Naive thymus-derived CD4-positive, alpha-beta T cell (primary cell): ENCODE results near the gene VDR. TPM values are rescaled to one million over a fixed set of nuclear protein-coding genes. Genes with fewer than 3 reads are reported as not detected.

Experiments
- ATAC-seq: fragments of 150-1000 bp; cut with Tn5 transposase; 2 replicates; pipeline ENCODE4 v1.10.0; 2021; ENCODE audit warnings: mild to moderate bottlenecking, moderate library complexity
- CTCF ChIA-PET: fragments of 350-600 bp; sonication (Branson Sonifier 250); formaldehyde crosslinking; loops from one replicate; lab custom pipeline; 2021; ENCODE audit warnings: antibody characterized with exemption; lab: Charles Lee
- POLR2A ChIA-PET: fragments of 350-600 bp; sonication (Branson Sonifier 250); formaldehyde crosslinking; loops from one replicate; lab custom pipeline; 2021; ENCODE audit warnings: antibody characterized with exemption, inconsistent platforms; lab: Charles Lee
- DNase-seq, 9 donors: peaks; one replicate each; pipeline versions ENCODE4 v3.0.0 to v3.0.0-alpha.2; 2020 to 2022; ENCODE audit warnings: mixed read lengths in 1 of 9
- H3K27ac ChIP-seq: one replicate; pipeline ENCODE4 v1.7.0; 2013; ENCODE audit warnings: mild to moderate bottlenecking, low read depth, low read length, moderate library complexity
- H3K27me3 ChIP-seq, 2 donors: one replicate each; pipeline ENCODE4 v1.7.0; 2013; ENCODE audit warnings: low read length in 2 of 2, mild to moderate bottlenecking in 2 of 2, moderate library complexity in 2 of 2; ENCODE audit not compliant: control insufficient read depth in 2 of 2, insufficient read depth in 2 of 2
- H3K36me3 ChIP-seq, 3 experiments: 1 replicate in 2 of 3; 2 replicates in 1 of 3; pipeline ENCODE4 v1.7.0; 2013; ENCODE audit warnings: low read length in 3 of 3, mild to moderate bottlenecking in 3 of 3, moderate library complexity in 1 of 3; ENCODE audit not compliant: insufficient read depth in 3 of 3, control insufficient read depth in 2 of 3
- H3K4me1 ChIP-seq, 2 donors: one replicate each; pipeline ENCODE4 v1.7.0; 2013; ENCODE audit warnings: low read length in 2 of 2, mild to moderate bottlenecking in 2 of 2, moderate library complexity in 1 of 2; ENCODE audit not compliant: control insufficient read depth in 2 of 2, insufficient read depth in 2 of 2
- H3K4me3 ChIP-seq: 2 replicates; pipeline ENCODE4 v1.7.0; 2013; ENCODE audit warnings: mild to moderate bottlenecking, low read length
- H3K9me3 ChIP-seq, 3 experiments: 1 replicate in 2 of 3; 2 replicates in 1 of 3; pipeline ENCODE4 v1.7.0; 2013; ENCODE audit warnings: low read length in 3 of 3; ENCODE audit not compliant: control insufficient read depth in 2 of 3
- H3K27ac Mint-ChIP-seq, 9 donors: one replicate each; pipeline ENCODE4 v1.8.0; 2020 to 2022; ENCODE audit warnings: mixed read lengths in 9 of 9, mild to moderate bottlenecking in 8 of 9, moderate library complexity in 5 of 9, inconsistent platforms in 2 of 9
- H3K27me3 Mint-ChIP-seq, 5 donors: one replicate each; pipeline ENCODE4 v1.8.0; 2021 to 2022; ENCODE audit warnings: mixed read lengths in 5 of 5, mild to moderate bottlenecking in 1 of 5
- H3K36me3 Mint-ChIP-seq, 5 donors: one replicate each; pipeline ENCODE4 v1.8.0; 2020 to 2022; ENCODE audit warnings: mixed read lengths in 5 of 5, mild to moderate bottlenecking in 3 of 5, inconsistent platforms in 1 of 5
- H3K4me1 Mint-ChIP-seq, 7 donors: one replicate each; pipeline ENCODE4 v1.8.0; 2020 to 2022; ENCODE audit warnings: mixed read lengths in 7 of 7, mild to moderate bottlenecking in 3 of 7, inconsistent platforms in 1 of 7
- H3K4me3 Mint-ChIP-seq, 10 donors: one replicate each; pipeline ENCODE4 v1.8.0; 2020 to 2022; ENCODE audit warnings: mild to moderate bottlenecking in 10 of 10, mixed read lengths in 10 of 10, moderate library complexity in 6 of 10, inconsistent platforms in 2 of 10
- H3K9me3 Mint-ChIP-seq, 11 donors: one replicate each; pipeline ENCODE4 v1.8.0; 2020 to 2022; ENCODE audit warnings: mixed read lengths in 11 of 11, mild to moderate bottlenecking in 4 of 11, inconsistent platforms in 1 of 11, moderate library complexity in 1 of 11
- intact Hi-C, 2 donors: fragments of 100-400 bp; cut with micrococcal nuclease; formaldehyde crosslinking; loops; one replicate each; pipeline ENCODE4 v1.15.1; 2023
- polyA plus RNA-seq, 2 donors: library from polyadenylated mRNA; unstranded; fragments of 300-500 nt; fragmentation: Illumina TruSeq; gene quantifications; one replicate each; pipeline ENCODE4 v1.2.3, GENCODE V29; 2021
- total RNA-seq, 6 experiments: library from RNA in 5 of 6; stranded (reverse) in 5 of 6; gene quantifications; 1 replicate in 5 of 6; 2 replicates in 1 of 6; pipeline ENCODE4 v1.2.3 and lab custom pipeline; 2021 to 2026

VDR gene
- total and polyA plus RNA-seq, 7 experiments from 2014 or later: 0.11 to 82.6 (median 2.5) TPM

DNA sequence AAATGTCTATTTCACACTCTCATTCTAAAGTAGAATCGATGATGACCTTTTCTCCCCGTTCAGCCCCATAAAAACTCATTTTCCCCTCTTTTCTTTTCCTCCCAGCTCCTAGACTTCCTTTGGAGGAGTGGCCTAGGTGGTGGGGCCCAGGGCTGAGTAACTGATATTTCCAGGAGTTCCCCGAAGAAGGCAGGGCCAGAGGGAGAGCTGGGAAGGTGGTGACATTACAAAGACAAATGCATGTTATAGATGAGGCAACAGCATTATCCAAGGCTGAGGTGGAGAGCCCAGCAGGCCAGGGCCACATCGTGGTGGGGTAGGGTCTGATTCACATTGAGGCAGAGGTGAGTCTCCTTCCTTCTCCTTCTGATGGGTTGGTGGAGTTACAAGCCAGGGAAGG lies 62.9 kb downstream of the VDR start:
- Histone ChIP-seq H3K4me3 (no peak overlapping the region), H3K27ac (no peak overlapping the region), H3K27me3 (no peaks in the 10 kb centered on the region), H3K9me3 (no peaks in the 10 kb centered on the region), H3K4me1 (peaks cover 0 to 9% of the 10 kb centered on the region in 2 donors), H3K36me3 (no peaks in the 10 kb centered on the region)
- Mint-ChIP-seq H3K4me3 (no peak overlapping the region), H3K4me1 (peaks cover 4 to 29% (median 11%) of the 10 kb centered on the region in 7 donors), H3K9me3 (no peaks in the 10 kb centered on the region), H3K27ac (no peak overlapping the region), H3K27me3 (no peaks in the 10 kb centered on the region), H3K36me3 (peaks cover 0 to 9% (median 3%) of the 10 kb centered on the region in 5 donors)
- intact Hi-C loops: no loop called here
- DNase-seq (no peak), ATAC-seq (no peak)
- CTCF ChIA-PET: interaction anchor here (0.7 to 20.1 kb wide), 7 partner anchors 10 to 127 kb away, joined by 3 to 539 read pairs (median 66); partner anchors contain the start of genes HDAC7 and SLC48A1
- POLR2A ChIA-PET: interaction anchor here (0.5 to 0.6 kb wide), 2 partner anchors 102 to 829 kb away, joined by 3 to 4 read pairs; no protein-coding TSS in a partner anchor

DNA sequence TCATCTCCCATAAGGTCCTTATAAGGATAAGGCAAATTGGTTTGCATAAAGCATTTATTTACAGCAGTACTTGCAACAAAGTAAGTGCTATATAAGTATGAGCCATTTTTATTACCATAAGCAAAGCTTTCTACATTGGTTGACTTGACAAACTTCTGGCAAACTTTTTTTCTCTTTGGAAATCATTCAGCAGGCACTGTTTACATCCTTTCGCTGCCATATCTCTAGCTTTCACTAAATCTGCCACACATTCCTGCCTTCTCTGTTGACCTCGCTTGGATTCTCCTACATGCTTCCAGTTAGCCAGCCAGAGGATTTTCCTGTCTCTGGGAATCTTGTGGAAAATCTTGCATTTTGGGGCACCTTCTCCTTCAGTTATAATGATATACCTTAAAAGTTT lies 63.3 kb downstream of the VDR start:
- Mint-ChIP-seq H3K27me3 (no peaks in the 10 kb centered on the region), H3K4me1 (peaks cover 7 to 32% (median 15%) of the 10 kb centered on the region in 7 donors), H3K9me3 (no peaks in the 10 kb centered on the region), H3K36me3 (peaks cover 0 to 9% (median 3%) of the 10 kb centered on the region in 5 donors), H3K27ac (no peak overlapping the region), H3K4me3 (no peak overlapping the region)
- ATAC-seq: no peak
- POLR2A ChIA-PET: interaction anchor here (1.1 kb wide), 1 partner anchor 21 kb away, joined by 3 read pairs; the partner anchor contains the start of gene HDAC7
- H3K36me3 ChIP-seq: no peaks in the 10 kb centered on the region
- H3K4me3 ChIP-seq: no peak overlapping the region
- no peak overlapping the region for H3K27ac ChIP-seq
- H3K9me3 ChIP-seq: no peaks in the 10 kb centered on the region
- H3K27me3 ChIP-seq: no peaks in the 10 kb centered on the region
- H3K4me1 ChIP-seq: peaks cover 0 to 13% of the 10 kb centered on the region in 2 donors
- DNase-seq: no peak
- CTCF ChIA-PET: interaction anchor here (0.7 to 20.1 kb wide), 8 partner anchors 9 to 189 kb away, joined by 3 to 539 read pairs (median 61); partner anchors contain the start of genes HDAC7 and SLC48A1
- intact Hi-C loops: no loop called here

DNA sequence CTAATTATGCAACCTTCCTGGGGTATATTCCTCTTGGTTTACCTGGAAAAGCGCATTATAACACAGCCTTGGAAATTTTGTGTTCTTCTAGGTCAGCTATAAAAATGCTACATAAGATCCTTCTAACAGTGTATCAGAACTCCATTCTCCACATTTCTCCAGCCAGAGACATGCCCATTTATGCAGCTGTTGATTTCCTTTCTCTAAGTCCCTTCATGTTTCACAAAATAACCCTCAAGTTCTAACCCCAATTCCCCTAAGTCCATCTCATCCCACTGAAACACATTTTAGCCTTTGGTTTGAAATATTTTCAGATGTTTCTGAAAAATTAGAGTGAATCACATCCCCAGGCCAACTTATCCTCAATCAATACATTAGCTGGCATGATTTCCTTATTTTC lies 64.2 kb downstream of the VDR start:
- CTCF ChIA-PET: interaction anchor here (0.8 to 20.1 kb wide), 11 partner anchors 9 to 344 kb away, joined by 3 to 539 read pairs (median 21); partner anchors contain the start of genes HDAC7 and SLC48A1
- Mint-ChIP-seq H3K27ac (peak overlapping the region in 3 of 9 donors; percentile 5 to 21 (median 11)), H3K4me3 (no peak overlapping the region), H3K27me3 (no peaks in the 10 kb centered on the region), H3K36me3 (peaks cover 0 to 5% (median 3%) of the 10 kb centered on the region in 5 donors), H3K4me1 (peaks cover 13 to 41% (median 24%) of the 10 kb centered on the region in 7 donors), H3K9me3 (no peaks in the 10 kb centered on the region)
- intact Hi-C loops: no loop called here
- H3K27ac ChIP-seq: no peak overlapping the region
- POLR2A ChIA-PET: interaction anchor here (1.1 to 3.8 kb wide), 4 partner anchors 21 to 131 kb away, joined by 3 to 19 read pairs (median 4); partner anchors contain the start of genes HDAC7 and SLC48A1
- no peaks in the 10 kb centered on the region for H3K27me3 ChIP-seq
- no peaks in the 10 kb centered on the region for H3K36me3 ChIP-seq
- DNase-seq (no peak), ATAC-seq (no peak)
- peaks cover 0 to 23% of the 10 kb centered on the region in 2 donors for H3K4me1 ChIP-seq
- no peak overlapping the region for H3K4me3 ChIP-seq
- no peaks in the 10 kb centered on the region for H3K9me3 ChIP-seq

DNA sequence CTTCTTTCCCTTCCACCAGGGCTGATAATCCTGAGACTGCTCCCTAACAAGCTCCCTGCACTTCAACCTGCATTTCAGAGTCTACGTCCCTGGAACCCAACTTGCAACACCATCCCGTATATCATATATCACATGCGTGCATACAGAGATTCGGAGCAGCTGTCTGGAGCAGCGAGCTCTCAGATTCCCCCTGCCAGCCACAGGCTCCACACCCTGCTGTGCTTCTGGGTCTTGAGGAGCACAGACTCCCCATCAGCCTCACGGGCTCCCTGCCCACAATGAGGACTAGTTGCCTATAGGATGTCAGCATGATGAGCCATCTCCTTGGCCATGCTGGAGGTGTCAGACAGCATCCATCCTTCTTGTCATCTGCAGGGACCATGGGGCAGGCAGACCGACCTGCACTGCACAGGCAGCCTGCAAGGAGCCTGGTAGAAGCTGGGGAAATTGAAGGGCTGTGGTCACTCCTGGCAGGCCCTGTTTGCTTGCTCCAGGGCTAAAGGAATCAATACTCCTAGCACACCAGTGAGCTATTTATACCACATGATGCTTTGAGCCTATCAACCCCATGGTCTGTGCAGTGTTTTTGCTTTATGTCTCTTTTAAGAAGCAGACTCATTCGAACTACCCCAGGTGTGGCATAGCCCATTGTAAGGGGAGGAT lies 65.4 kb downstream of the VDR start:
- peaks cover under 1 to 33% of the 10 kb centered on the region in 2 donors for H3K4me1 ChIP-seq
- Mint-ChIP-seq H3K4me1 (peaks cover 24 to 54% (median 36%) of the 10 kb centered on the region in 7 donors), H3K27me3 (no peaks in the 10 kb centered on the region), H3K36me3 (peaks cover 0 to 2% (median 0%) of the 10 kb centered on the region in 5 donors), H3K9me3 (no peaks in the 10 kb centered on the region), H3K27ac (no peak overlapping the region), H3K4me3 (no peak overlapping the region)
- intact Hi-C loops: loop anchor here in 1 of 2 donors (5.0 kb wide), 1 partner anchor 187 kb away; no protein-coding TSS in a partner anchor
- CTCF ChIA-PET: interaction anchor here (0.7 to 20.1 kb wide), 26 partner anchors 8 to 618 kb away, joined by 3 to 539 read pairs (median 5); partner anchors contain the start of genes HDAC7, SLC48A1 and VDR
- no peaks in the 10 kb centered on the region for H3K36me3 ChIP-seq
- DNase-seq (no peak), ATAC-seq (no peak)
- H3K27me3 ChIP-seq: no peaks in the 10 kb centered on the region
- no peak overlapping the region for H3K4me3 ChIP-seq
- no peak overlapping the region for H3K27ac ChIP-seq
- no peaks in the 10 kb centered on the region for H3K9me3 ChIP-seq
- POLR2A ChIA-PET: interaction anchor here (0.9 to 16.4 kb wide), 9 partner anchors 15 to 124 kb away, joined by 3 to 364 read pairs (median 7); partner anchors contain the start of gene HDAC7

DNA sequence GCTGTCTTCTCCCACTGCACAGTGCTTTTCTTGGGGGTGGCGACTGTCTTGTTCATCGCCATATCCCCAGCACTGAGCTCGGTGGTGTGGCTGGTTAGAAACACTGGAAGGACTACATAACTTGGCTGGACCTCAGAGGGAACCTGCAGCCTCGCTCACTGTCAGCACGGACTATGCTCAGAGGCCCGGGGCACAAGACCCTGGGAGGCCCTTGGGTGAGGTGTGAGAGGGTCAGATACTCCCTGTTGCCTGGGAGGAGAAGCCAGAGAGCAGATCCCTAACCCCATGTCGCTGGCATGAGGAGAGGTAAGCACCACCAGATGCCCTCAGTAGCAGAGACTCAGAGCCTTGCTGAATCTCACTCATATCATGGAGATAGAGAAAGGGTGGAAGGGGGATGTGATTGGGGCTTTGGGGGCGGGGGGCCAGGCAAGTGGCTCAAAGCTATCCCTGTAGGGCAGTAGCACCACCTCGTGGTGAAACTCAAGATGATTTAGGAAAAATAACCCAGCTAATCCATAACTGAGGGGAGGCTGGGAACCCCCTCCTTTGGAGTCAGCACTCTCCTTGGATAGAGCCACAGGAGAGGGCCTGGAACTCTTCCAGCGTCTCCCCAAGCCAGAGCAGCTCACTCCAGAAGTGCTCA lies 66.4 kb downstream of the VDR start:
- H3K4me3 ChIP-seq: no peak overlapping the region
- Mint-ChIP-seq H3K4me3 (no peak overlapping the region), H3K27me3 (no peaks in the 10 kb centered on the region), H3K36me3 (peaks cover 0 to 2% (median 0%) of the 10 kb centered on the region in 5 donors), H3K9me3 (no peaks in the 10 kb centered on the region), H3K27ac (peak overlapping the region in 2 of 9 donors; percentile 50 to 77), H3K4me1 (peaks cover 33 to 63% (median 46%) of the 10 kb centered on the region in 7 donors)
- POLR2A ChIA-PET: interaction anchor here (0.6 to 16.4 kb wide), 12 partner anchors 14 to 1010 kb away, joined by 3 to 364 read pairs (median 6); partner anchors contain the start of gene HDAC7
- ATAC-seq (peak; percentile 45), DNase-seq (peak in 4 of 9 donors; percentile 23 to 47 (median 38))
- H3K27ac ChIP-seq: no peak overlapping the region
- H3K9me3 ChIP-seq: no peaks in the 10 kb centered on the region
- no peaks in the 10 kb centered on the region for H3K27me3 ChIP-seq
- intact Hi-C loops: loop anchor here (1.0 to 5.0 kb wide), 6 partner anchors 59 to 327 kb away; no protein-coding TSS in a partner anchor
- CTCF ChIA-PET: interaction anchor here (0.7 to 20.1 kb wide), 29 partner anchors 7 to 351 kb away, joined by 3 to 539 read pairs (median 4); partner anchors contain the start of genes HDAC7, SLC48A1 and VDR
- no peaks in the 10 kb centered on the region for H3K36me3 ChIP-seq
- peaks cover 10 to 42% of the 10 kb centered on the region in 2 donors for H3K4me1 ChIP-seq
